Activated CD8-positive, alpha-beta memory T cell treated with anti-CD3 and anti-CD28 coated beads, Interleukin-2, amount 50 U/mL, for 24 hours (primary cell): ENCODE results near the gene NCOA4.
"Not testable (repeated sequence)": the region's sequence is repeated elsewhere in the genome, so short reads cannot be mapped to it uniquely, and the experiment has no call there.

Experiments used
- DNase-seq: peaks from one replicate; pipeline ENCODE4 v3.0.0-alpha.2; 2020; ENCODE audit errors: extremely low read depth

The NCOA4 gene

GRCh38 chr10:46019569-46020343 lies 10.7 kb downstream of the NCOA4 start:
- no peak for DNase-seq

- no peak for DNase-seq
These were observed 11.3 kb downstream of the NCOA4 start for GRCh38 chr10:46019177-46019528.

GRCh38 chr10:46018453-46019176 lies 11.8 kb downstream of the NCOA4 start:
- DNase-seq, result no peak

GRCh38 chr10:46017733-46018132 lies 12.7 kb downstream of the NCOA4 start:
- DNase-seq, result no peak

- no peak for DNase-seq
These were observed 13.6 kb downstream of the NCOA4 start for GRCh38 chr10:46016811-46017210.

- no peak for DNase-seq
These were observed 14.2 kb downstream of the NCOA4 start for GRCh38 chr10:46016190-46016589.

- DNase-seq, result no peak
These were observed 15.6 kb downstream of the NCOA4 start for GRCh38 chr10:46014683-46015405.

GRCh38 chr10:46014206-46014605 lies 16.2 kb downstream of the NCOA4 start:
- no peak for DNase-seq

GRCh38 chr10:46012746-46013145 lies 17.7 kb downstream of the NCOA4 start:
- DNase-seq, result no peak

GRCh38 chr10:46006219-46006618 lies 24.2 kb downstream of the NCOA4 start:
- no peak for DNase-seq

GRCh38 chr10:46005383-46005782 lies 25.0 kb downstream of the NCOA4 start:
- no peak for DNase-seq

GRCh38 chr10:46004963-46005362 lies 25.5 kb downstream of the NCOA4 start:
- no peak for DNase-seq

- no peak for DNase-seq
These were observed 27.3 kb downstream of the NCOA4 start for GRCh38 chr10:46002916-46003693.

- not testable (repeated sequence) for DNase-seq
These were observed 28.2 kb downstream of the NCOA4 start for GRCh38 chr10:46002189-46002687.

GRCh38 chr10:46001187-46001756 lies 29.2 kb downstream of the NCOA4 start:
- no peak for DNase-seq

GRCh38 chr10:46000538-46000937 lies 29.9 kb downstream of the NCOA4 start:
- DNase-seq, result no peak

- DNase-seq, result not testable (repeated sequence)
These were observed 30.5 kb downstream of the NCOA4 start for GRCh38 chr10:45999955-46000354.

- no peak for DNase-seq
These were observed 32.2 kb downstream of the NCOA4 start for GRCh38 chr10:45997994-45998763.

- no peak for DNase-seq
These were observed 32.9 kb downstream of the NCOA4 start for GRCh38 chr10:45997557-45997956.

GRCh38 chr10:45985590-45985989 lies 44.8 kb downstream of the NCOA4 start:
- DNase-seq, result not testable (repeated sequence)

- DNase-seq, result not testable (repeated sequence)
These were observed 46.0 kb downstream of the NCOA4 start for GRCh38 chr10:45984473-45984872.
